Gastroesophageal sphincter (tissue), 3 donors: ENCODE data around the gene ITPR2.

Source experiments
- CTCF ChIP-seq, 4 experiments: fragments of 200-600 bp in 2 of 4; fragments of 450-650 bp in 2 of 4; sonication (generic) in 1 of 4; IDR thresholded peaks; one replicate each; pipeline ENCODE4 v1.5.1; 2017 to 2019; ENCODE audit warnings: antibody characterized with exemption in 4 of 4, mild to moderate bottlenecking in 2 of 4, moderate library complexity in 2 of 4
- POLR2A ChIP-seq, 2 donors: fragments of 450-650 bp; IDR thresholded peaks; one replicate each; pipeline ENCODE4 v1.6.1; 2017; ENCODE audit warnings: antibody characterized with exemption in 2 of 2, mild to moderate bottlenecking in 2 of 2, moderate library complexity in 1 of 2
- POLR2AphosphoS5 ChIP-seq: sonication (generic); formaldehyde crosslinking; IDR thresholded peaks from one replicate; pipeline ENCODE4 v1.6.1; 2017; ENCODE audit warnings: antibody characterized with exemption

DNA sequence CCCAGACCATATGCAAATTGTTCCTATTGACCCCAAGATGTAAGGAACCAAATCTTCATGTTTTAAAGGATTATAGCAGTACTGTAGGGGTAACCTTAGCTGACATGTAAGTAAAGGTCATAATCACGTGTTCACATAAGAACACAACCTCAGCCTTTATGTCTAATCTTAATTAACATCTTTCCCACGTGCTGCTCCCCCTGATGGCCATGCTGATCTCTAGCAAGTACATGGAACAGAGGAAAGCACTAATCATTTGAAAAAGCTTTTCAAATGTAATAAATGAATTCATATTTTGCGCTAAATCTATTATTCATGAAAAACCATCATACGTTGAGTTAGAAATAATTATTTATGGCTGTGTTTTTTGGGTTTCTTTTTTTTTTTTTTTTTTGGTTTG, 30.5 kb upstream of the ITPR2 start:
- TF ChIP-seq CTCF (IDR thresholded peaks at IDR 0.05) (no peak), POLR2A (IDR thresholded peaks at IDR 0.05) (no peak), POLR2AphosphoS5 (no peak)
